T-helper 17 cell (primary cell): ENCODE data around the gene POLE. TPM values are rescaled to one million over a fixed set of nuclear protein-coding genes. Genes with fewer than 3 reads are reported as not detected.

Experiments used
- ATAC-seq: fragments of 150-1000 bp; cut with Tn5 transposase; 2 replicates; pipeline ENCODE4 v1.10.0; 2021; ENCODE audit warnings: mild to moderate bottlenecking, moderate library complexity
- DNase-seq, 3 donors: peaks; one replicate each; pipeline versions ENCODE4 v3.0.0 to v3.0.0-alpha.2; 2020 to 2021
- H3K9me3 ChIP-seq: one replicate; pipeline ENCODE4 v1.7.0; 2013; ENCODE audit warnings: low read length, mild to moderate bottlenecking; ENCODE audit not compliant: control insufficient read depth, poor library complexity, severe bottlenecking
- H3K27ac Mint-ChIP-seq: one replicate; pipeline ENCODE4 v1.8.0; 2022; ENCODE audit warnings: mild to moderate bottlenecking, moderate library complexity, mixed read lengths
- H3K27me3 Mint-ChIP-seq: one replicate; pipeline ENCODE4 v1.8.0; 2022; ENCODE audit warnings: mixed read lengths
- H3K36me3 Mint-ChIP-seq: one replicate; pipeline ENCODE4 v1.8.0; 2022; ENCODE audit warnings: low read depth, mixed read lengths
- H3K4me1 Mint-ChIP-seq: one replicate; pipeline ENCODE4 v1.8.0; 2022; ENCODE audit warnings: mild to moderate bottlenecking, mixed read lengths
- H3K4me3 Mint-ChIP-seq: one replicate; pipeline ENCODE4 v1.8.0; 2022; ENCODE audit warnings: mild to moderate bottlenecking, moderate library complexity, mixed read lengths
- total RNA-seq, 4 donors: library from RNA in 2 of 4; stranded (reverse) in 2 of 4; gene quantifications; one replicate each; pipeline ENCODE4 v1.2.3 and lab custom pipeline; 2022 to 2026

Gene POLE
- total RNA-seq, 2 donors from 2014 or later, result 50.4 to 54.7 TPM

GRCh38 chr12:132620899-132621656 lies 66.1 kb downstream of the POLE start:
- H3K9me3 ChIP-seq, result peaks cover 11% of the 10 kb centered on the region
- no peak for DNase-seq
- peaks cover 14% of the 10 kb centered on the region for H3K27me3 Mint-ChIP-seq
- H3K36me3 Mint-ChIP-seq, result peaks cover 8% of the 10 kb centered on the region
- H3K4me1 Mint-ChIP-seq, result peaks cover 14% of the 10 kb centered on the region
- no peak overlapping the region for H3K27ac Mint-ChIP-seq
- ATAC-seq, result no peak
- no peak overlapping the region for H3K4me3 Mint-ChIP-seq

DNA sequence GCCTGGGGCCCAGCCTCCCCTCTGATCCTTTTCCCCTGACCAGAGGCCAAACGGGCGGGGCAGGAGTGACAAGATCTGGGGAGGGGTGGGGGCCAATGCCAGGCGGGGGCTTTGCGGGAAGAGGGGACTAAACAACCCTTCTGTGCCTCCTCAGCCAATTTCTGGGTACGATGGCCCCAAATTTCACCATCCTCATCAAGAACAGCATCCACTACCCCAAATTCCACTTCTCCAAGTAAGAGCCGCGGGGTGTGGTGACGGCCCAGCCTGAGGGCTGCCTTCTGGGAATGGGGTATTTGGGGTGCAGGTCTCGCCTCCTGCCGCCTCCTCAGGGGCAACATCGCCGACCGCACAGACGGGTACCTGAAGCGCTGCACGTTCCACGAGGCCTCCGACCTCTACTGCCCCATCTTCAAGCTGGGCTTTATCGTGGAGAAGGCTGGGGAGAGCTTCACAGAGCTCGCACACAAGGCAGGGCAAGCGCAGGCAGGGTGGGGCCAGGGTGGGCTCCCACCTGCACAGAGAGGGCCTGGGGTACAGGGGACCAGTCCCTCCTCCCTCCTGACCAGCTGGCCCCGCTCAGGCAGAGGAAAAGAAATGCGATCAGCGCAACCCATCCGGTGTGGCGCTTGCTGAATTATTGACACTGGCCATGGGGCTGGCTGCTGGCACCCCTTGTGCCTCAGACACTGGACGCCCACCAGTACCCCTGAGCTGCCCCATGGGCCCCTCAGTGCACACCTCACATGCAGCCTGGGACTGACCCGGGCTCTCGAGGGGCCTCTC lies 66.8 kb downstream of the POLE start:
- DNase-seq (no peak), ATAC-seq (no peak)
- H3K9me3 ChIP-seq, result peaks cover 11% of the 10 kb centered on the region
- peaks cover 21% of the 10 kb centered on the region for H3K27me3 Mint-ChIP-seq
- H3K4me1 Mint-ChIP-seq, result peaks cover 15% of the 10 kb centered on the region
- H3K4me3 Mint-ChIP-seq, result no peak overlapping the region
- no peak overlapping the region for H3K27ac Mint-ChIP-seq
- peaks cover 8% of the 10 kb centered on the region for H3K36me3 Mint-ChIP-seq

DNA sequence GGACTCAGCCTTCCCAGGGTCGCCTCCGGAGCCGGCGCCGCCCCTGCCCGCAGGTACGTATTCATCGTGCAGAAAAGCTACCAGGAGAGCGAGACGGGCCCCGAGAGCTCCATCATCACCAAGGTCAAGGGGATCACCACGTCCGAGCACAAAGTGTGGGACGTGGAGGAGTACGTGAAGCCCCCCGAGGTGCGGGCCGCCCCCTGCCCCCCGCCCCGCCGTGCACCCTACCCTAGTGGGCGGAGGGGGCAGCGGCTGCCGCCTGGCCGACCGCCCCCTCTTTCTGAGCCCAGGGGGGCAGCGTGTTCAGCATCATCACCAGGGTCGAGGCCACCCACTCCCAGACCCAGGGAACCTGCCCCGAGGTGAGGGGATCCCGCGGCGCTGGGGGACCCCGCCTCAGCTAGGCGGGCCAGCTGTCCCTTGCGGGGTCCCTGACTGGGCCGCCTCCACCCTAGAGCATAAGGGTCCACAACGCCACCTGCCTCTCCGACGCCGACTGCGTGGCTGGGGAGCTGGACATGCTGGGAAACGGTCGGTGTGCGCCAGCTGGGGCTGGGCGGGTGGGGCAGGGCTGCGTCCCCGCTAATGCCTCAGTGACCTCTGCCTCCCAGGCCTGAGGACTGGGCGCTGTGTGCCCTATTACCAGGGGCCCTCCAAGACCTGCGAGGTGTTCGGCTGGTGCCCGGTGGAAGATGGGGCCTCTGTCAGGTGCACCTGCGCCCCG lies 67.6 kb downstream of the POLE start:
- peaks cover 5% of the 10 kb centered on the region for H3K36me3 Mint-ChIP-seq
- no peak for DNase-seq
- H3K4me1 Mint-ChIP-seq, result peaks cover 19% of the 10 kb centered on the region
- no peak overlapping the region for H3K4me3 Mint-ChIP-seq
- no peak for ATAC-seq
- no peak overlapping the region for H3K27ac Mint-ChIP-seq
- peaks cover 11% of the 10 kb centered on the region for H3K9me3 ChIP-seq
- peaks cover 26% of the 10 kb centered on the region for H3K27me3 Mint-ChIP-seq

GRCh38 chr12:132619071-132619385 lies 68.1 kb downstream of the POLE start:
- no peak for DNase-seq
- Mint-ChIP-seq H3K36me3 (peaks cover 5% of the 10 kb centered on the region), H3K27ac (no peak overlapping the region), H3K4me1 (peaks cover 19% of the 10 kb centered on the region), H3K4me3 (no peak overlapping the region), H3K27me3 (peaks cover 26% of the 10 kb centered on the region)
- ATAC-seq, result no peak
- peaks cover 11% of the 10 kb centered on the region for H3K9me3 ChIP-seq

DNA sequence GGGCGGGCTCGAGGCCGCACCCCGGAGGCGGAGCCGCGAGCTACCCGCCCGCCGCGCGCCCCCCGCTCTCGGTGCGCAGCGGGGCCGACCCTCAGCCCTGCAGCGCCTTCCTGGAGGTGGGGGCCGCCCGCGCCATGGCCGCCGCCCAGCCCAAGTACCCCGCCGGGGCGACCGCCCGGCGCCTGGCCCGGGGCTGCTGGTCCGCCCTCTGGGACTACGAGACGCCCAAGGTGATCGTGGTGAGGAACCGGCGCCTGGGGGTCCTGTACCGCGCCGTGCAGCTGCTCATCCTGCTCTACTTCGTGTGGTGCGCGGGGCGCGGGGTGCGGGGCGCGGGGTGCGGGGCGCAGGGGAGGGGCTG lies 68.5 kb downstream of the POLE start, which contains the start of gene P2RX2:
TSS of gene P2RX2 (plus strand) at position 94 of the 361 bp plus-strand sequence. CDS start at position 135, 41 bp downstream.
- peaks cover 26% of the 10 kb centered on the region for H3K27me3 Mint-ChIP-seq
- H3K4me1 Mint-ChIP-seq, result peaks cover 19% of the 10 kb centered on the region
- H3K4me3 Mint-ChIP-seq, result peak within 1 kb of the TSS; percentile 67
- peak within 1 kb of the TSS; percentile 14 for H3K27ac Mint-ChIP-seq
- DNase-seq (no peak), ATAC-seq (no peak)
- H3K9me3 ChIP-seq, result peaks cover 11% of the 10 kb centered on the region
- peaks cover 5% of the 10 kb centered on the region for H3K36me3 Mint-ChIP-seq

DNA sequence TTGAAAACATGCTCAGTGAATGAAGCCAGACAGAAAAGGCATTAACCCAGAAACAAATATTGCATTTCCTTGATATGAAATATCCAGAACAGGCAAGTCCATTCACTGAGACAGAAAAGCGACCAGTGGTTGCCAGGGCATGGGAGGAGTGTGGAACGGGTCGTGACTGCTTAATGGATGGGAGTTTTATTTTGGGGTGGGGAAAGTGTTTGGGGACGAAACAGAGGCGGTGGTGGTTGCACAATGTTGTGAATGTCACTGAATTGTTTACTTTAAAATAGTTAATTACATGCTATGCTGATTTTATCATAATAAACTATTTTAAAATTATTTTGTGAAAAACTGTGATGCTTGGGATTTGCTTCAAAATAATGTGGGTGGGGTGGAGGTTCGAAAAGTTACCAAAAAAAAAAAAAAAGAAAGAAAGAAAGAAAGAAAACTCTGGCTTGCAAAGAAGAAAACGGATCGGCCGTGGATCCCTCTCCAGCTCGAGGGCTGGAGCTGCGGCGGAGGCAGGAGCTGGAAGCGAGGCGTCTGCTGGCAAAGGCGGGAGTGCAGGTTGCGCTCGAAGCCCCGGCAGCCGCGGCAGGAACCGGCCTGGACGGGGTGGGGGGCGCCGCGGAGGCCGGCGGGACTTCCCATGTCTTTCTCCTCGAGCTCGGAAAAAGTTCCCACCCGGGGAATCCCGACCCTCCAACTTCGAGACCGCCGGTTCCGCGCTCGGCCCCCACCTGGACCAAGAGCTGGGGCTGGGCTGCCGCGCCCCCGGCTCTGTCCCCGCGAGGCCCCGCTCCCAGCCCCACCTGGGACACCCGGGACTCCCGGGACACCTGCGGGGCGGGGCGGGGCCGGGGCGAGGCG lies 69.1 kb downstream of the POLE start:
- peaks cover 5% of the 10 kb centered on the region for H3K36me3 Mint-ChIP-seq
- H3K9me3 ChIP-seq, result peaks cover 11% of the 10 kb centered on the region
- H3K4me1 Mint-ChIP-seq, result peaks cover 19% of the 10 kb centered on the region
- H3K27me3 Mint-ChIP-seq, result peaks cover 26% of the 10 kb centered on the region
- H3K27ac Mint-ChIP-seq, result peak overlapping the region; percentile 14
- ATAC-seq (no peak), DNase-seq (no peak)
- peak overlapping the region; percentile 67 for H3K4me3 Mint-ChIP-seq

DNA sequence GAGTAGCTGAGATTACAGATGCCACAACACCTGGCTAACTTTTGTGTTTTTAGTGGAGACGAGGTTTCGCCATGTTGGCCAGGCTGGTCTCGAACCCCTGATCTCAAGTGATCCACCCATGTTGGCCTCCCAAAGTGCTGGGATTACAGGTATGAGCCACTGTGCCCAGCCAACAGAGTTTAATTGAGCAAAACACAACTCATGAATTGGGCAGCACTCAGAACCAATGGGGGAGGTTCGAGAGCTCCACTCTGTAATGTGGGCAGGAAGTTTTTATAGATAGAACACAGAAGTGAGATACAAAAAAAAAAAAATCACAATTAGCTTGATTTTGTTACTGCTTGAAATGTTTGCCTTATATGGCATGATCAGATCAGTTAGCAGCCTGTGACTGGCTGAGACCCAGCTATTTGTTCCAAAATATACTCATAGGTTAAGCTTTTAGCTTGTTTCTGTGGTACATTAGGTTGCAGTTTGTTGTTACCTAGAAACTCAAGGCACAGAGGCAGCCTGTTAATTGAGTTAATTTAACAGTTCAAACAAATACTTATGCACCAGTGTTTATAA lies 69.9 kb downstream of the POLE start:
- ATAC-seq, result no peak
- Mint-ChIP-seq H3K27me3 (peaks cover 26% of the 10 kb centered on the region), H3K27ac (peak overlapping the region; percentile 14)

DNA sequence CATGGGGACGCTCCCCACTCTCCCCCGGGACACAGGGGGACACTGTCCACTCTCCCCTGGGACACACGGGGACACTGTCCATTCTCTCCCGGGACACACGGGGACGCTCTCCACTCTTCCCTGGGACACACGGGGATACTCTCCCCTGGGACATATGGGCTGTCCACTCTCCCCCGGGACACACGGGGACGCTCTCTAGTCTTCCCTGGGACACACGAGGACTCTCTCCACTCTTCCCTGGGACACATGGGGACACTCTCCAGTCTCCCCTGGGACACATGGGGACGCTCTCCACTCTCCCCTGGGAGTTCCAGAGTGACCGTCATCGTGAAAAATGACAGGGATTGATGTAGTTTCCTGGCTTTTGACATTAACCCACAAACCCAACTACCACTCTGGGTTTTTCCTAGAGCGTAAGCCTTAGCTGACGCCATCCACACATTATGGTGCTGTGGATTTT lies 71.5 kb downstream of the POLE start:
- H3K4me1 Mint-ChIP-seq, result peaks cover 11% of the 10 kb centered on the region
- H3K4me3 Mint-ChIP-seq, result no peak overlapping the region
- H3K27ac Mint-ChIP-seq, result no peak overlapping the region
- no peak for ATAC-seq
- H3K36me3 Mint-ChIP-seq, result peaks cover 5% of the 10 kb centered on the region
- peaks cover 35% of the 10 kb centered on the region for H3K27me3 Mint-ChIP-seq
- DNase-seq, result no peak
- peaks cover 11% of the 10 kb centered on the region for H3K9me3 ChIP-seq

More for the DNA sequence above, 69.9 kb downstream of the POLE start:
- no peak overlapping the region for H3K4me3 Mint-ChIP-seq
- peaks cover 5% of the 10 kb centered on the region for H3K36me3 Mint-ChIP-seq
- H3K9me3 ChIP-seq, result peaks cover 11% of the 10 kb centered on the region
- DNase-seq, result no peak
- peaks cover 12% of the 10 kb centered on the region for H3K4me1 Mint-ChIP-seq

DNA sequence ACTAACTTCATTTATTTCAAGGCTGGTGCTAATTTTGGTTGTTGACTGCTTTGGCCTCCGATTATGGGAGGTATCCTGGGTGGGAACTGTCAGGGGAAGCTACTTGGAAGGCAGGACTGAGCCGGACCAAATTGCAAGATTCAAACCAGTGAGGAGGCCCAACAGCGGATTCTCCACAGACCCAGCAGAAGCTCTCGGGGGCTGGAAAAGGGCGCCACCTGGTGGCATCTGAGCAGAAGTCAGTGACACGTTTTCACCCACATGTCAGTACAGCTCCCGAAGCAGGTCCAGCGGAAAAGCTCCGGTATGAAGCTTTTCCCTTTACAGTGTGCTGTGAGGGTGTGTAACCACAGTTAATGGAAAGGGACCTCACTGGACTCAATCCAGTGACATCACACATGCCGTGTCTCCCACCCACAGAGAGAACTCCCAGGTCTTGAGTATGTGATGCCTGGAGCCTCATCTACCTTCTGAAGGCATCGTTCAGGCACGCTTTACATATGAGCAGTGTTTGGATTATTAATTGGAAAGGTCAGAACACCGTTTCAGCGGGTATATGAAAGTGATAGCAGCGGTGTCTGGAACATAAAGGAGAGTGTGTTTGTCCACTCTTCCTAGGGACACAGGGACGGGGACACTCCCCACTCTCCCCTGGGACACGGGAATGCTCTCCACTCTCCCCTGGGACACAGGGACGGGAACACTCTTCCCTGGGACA lies 72.1 kb downstream of the POLE start:
- ATAC-seq, result peak; percentile 86
- Mint-ChIP-seq H3K4me1 (peaks cover 16% of the 10 kb centered on the region), H3K4me3 (peak overlapping the region; percentile 19), H3K27me3 (peaks cover 41% of the 10 kb centered on the region), H3K36me3 (peaks cover 5% of the 10 kb centered on the region), H3K27ac (no peak overlapping the region)
- DNase-seq, result peak; percentile 53 to 74 (median 68)
- peaks cover 11% of the 10 kb centered on the region for H3K9me3 ChIP-seq

- peaks cover 11% of the 10 kb centered on the region for H3K9me3 ChIP-seq
- H3K27ac Mint-ChIP-seq, result no peak overlapping the region
- no peak overlapping the region for H3K4me3 Mint-ChIP-seq
- H3K4me1 Mint-ChIP-seq, result peaks cover 16% of the 10 kb centered on the region
- peaks cover 5% of the 10 kb centered on the region for H3K36me3 Mint-ChIP-seq
- ATAC-seq (no peak), DNase-seq (no peak)
- H3K27me3 Mint-ChIP-seq, result peaks cover 43% of the 10 kb centered on the region
These were observed 73.1 kb downstream of the POLE start for GRCh38 chr12:132614029-132614428.

- Mint-ChIP-seq H3K4me1 (peaks cover 20% of the 10 kb centered on the region), H3K4me3 (no peak overlapping the region), H3K27ac (no peak overlapping the region), H3K36me3 (peaks cover 4% of the 10 kb centered on the region), H3K27me3 (peaks cover 51% of the 10 kb centered on the region)
- ATAC-seq (no peak), DNase-seq (no peak)
- H3K9me3 ChIP-seq, result peaks cover under 1% of the 10 kb centered on the region
These were observed 75.5 kb downstream of the POLE start for GRCh38 chr12:132611620-132612019.
